ENCODE data around the gene JTB. TPM values are rescaled to one million over a fixed set of nuclear protein-coding genes. Genes with fewer than 3 reads are reported as not detected.

The JTB gene
- total RNA-seq, 1 donor from 2014 or later: 76.8 TPM

Small RNAs within 50 kb of the gene (microRNA-seq; reads per million reads assigned to microRNA genes)
- gene MIR6737: not detected

Other genes starting within 250 kb of the JTB start
- 33.0 TPM for gene INTS3, start 249.6 kb downstream of the JTB start, total RNA-seq
- 13.5 TPM for gene SLC27A3, start 202.3 kb downstream of the JTB start, total RNA-seq
- 35.3 TPM for gene GATAD2B, start 54.7 kb downstream of the JTB start, total RNA-seq
- 51.6 TPM for gene DENND4B, start 31.0 kb downstream of the JTB start, total RNA-seq
- gene CRTC2, start 19.1 kb downstream of the JTB start, total RNA-seq: 19.3 TPM
- gene SLC39A1, start 14.1 kb downstream of the JTB start, total RNA-seq: 48.9 TPM
- 4.9 TPM for gene CREB3L4, start 9.8 kb downstream of the JTB start, total RNA-seq
- 61.4 TPM for gene RAB13, start 8.7 kb upstream of the JTB start, total RNA-seq
- gene RPS27, start 13.1 kb upstream of the JTB start, total RNA-seq: 984 TPM
- gene NUP210L, start 177.4 kb upstream of the JTB start, total RNA-seq: 0.30 TPM
- gene TPM3, start 214.4 kb upstream of the JTB start, total RNA-seq: 102 TPM
- gene CFAP141, start 228.7 kb upstream of the JTB start, total RNA-seq: not detected
- gene UBAP2L, start 243.3 kb upstream of the JTB start, total RNA-seq: 90.2 TPM

Measured in Right ventricle myocardium inferior (tissue), 1 donor.